BE2C (cell line): ENCODE data around the gene AFDN.
A peak's percentile ranks its signal among the peaks of the same experiment; 100 is the strongest.

Source experiments
- DNase-seq: peaks from one replicate; pipeline ENCODE4 v3.0.0-alpha.2; 2020
- H3K27me3 ChIP-seq: fragments of 250-450 bp; sonication (Bioruptor Pico); 2 replicates; pipeline ENCODE4 v1.5.1; 2020; ENCODE audit warnings: mild to moderate bottlenecking
- H3K36me3 ChIP-seq: fragments of 250-450 bp; sonication (Bioruptor Pico); 2 replicates; pipeline ENCODE4 v1.5.1; 2020; ENCODE audit warnings: mild to moderate bottlenecking
- H3K4me1 ChIP-seq: fragments of 250-450 bp; sonication (Bioruptor Pico); 2 replicates; pipeline ENCODE4 v1.5.1; 2020
- H3K4me3 ChIP-seq: 2 replicates; pipeline ENCODE4 v1.5.1; 2011; ENCODE audit warnings: low read depth, low read length
- H3K9me3 ChIP-seq: fragments of 250-450 bp; sonication (Bioruptor Pico); 2 replicates; pipeline ENCODE4 v1.5.1; 2020
- TF ChIP-seq, protein P1 (sequence below): IDR thresholded peaks from 2 replicates; pipeline ENCODE4 v1.5.1; 2012; ENCODE audit warnings: mild to moderate bottlenecking, low read depth, low read length

The AFDN gene

DNA sequence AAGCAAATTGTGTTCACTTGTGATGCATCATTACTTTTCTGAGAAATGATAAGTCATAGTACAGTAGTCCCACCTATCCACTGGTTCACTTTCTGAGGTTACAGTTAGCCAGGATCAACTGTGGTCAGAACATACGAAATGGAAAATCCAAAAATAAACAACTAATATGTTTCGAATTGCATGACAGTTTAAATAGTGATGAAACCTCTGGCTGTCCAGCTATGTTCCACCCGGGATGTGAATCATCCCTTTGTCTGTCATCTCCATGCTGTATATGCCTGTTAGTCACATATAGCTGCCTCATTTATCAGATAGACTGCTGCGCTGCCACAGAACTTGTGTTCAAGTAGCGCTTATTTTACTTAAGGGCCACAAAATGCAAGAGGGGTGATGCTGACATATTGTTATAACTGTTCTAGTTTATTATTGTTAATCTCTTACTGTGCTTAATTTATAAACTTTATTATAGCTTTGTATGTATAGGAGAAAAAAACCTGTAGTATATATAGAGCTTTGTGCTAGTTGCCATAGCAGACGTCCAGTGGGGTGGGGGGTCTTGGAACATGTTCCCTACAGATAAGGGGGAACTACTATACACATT, 29.2 kb downstream of the AFDN start:
- Histone ChIP-seq H3K4me3 (no peak overlapping the region), H3K27me3 (no peaks in the 10 kb centered on the region), H3K9me3 (no peaks in the 10 kb centered on the region), H3K36me3 (no peaks in the 10 kb centered on the region), H3K4me1 (peaks cover 48% of the 10 kb centered on the region)
- no peak for DNase-seq
- TF ChIP-seq, protein P1, sequence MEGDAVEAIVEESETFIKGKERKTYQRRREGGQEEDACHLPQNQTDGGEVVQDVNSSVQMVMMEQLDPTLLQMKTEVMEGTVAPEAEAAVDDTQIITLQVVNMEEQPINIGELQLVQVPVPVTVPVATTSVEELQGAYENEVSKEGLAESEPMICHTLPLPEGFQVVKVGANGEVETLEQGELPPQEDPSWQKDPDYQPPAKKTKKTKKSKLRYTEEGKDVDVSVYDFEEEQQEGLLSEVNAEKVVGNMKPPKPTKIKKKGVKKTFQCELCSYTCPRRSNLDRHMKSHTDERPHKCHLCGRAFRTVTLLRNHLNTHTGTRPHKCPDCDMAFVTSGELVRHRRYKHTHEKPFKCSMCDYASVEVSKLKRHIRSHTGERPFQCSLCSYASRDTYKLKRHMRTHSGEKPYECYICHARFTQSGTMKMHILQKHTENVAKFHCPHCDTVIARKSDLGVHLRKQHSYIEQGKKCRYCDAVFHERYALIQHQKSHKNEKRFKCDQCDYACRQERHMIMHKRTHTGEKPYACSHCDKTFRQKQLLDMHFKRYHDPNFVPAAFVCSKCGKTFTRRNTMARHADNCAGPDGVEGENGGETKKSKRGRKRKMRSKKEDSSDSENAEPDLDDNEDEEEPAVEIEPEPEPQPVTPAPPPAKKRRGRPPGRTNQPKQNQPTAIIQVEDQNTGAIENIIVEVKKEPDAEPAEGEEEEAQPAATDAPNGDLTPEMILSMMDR: no peak

DNA sequence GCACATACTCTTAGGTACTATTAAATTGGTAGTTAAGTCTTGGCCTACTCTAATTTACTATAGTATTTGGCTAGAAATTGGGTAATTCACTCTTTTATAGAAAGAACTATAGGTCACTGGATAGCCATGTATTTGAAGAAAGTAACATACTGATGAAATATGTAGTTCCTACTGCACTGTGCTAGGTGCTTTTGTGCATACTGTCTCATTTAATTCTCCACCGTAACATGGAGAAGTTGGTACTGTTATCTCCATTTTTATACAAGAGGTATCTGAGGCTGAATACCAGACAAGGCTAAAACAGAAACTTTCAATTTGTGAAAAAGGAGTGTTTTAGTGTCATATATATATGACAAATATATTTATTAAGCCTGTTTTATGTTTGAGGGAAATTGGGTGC, 29.8 kb downstream of the AFDN start:
- TF ChIP-seq, protein P1: no peak
- peaks cover 48% of the 10 kb centered on the region for H3K4me1 ChIP-seq

DNA sequence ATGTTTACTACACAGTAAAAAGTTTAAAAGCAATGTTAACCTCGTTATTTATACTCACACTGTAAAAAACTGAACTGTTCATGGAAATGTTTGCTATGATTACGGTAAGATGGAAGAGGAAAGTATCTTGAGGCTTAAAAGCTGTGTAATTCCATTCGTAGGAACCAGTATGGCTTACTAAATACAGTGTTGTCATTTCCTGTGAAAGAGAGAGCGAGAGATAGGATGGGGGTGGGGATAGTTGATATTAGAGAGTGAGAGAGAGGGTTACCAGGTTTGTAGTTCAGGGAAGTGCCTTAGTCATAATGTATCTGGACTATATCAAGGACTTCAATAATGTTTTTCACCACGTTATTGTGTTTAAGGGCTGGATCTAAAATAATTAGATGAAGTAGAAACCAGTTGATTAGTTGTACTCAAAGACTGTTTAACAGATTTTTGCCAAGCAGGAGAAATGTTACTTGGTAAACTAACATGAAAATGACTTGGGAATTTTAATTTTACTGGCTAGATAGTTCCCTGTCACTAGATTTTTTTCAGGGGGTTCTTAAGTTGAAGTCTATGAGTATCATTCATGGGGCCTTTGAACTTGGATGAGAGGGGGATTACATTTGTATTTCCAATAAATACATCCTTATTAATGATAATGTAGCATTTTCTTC, 30.4 kb downstream of the AFDN start:
- no peaks in the 10 kb centered on the region for H3K9me3 ChIP-seq
- DNase-seq: peak; percentile 16
- H3K27me3 ChIP-seq: no peaks in the 10 kb centered on the region
- H3K4me1 ChIP-seq: peaks cover 47% of the 10 kb centered on the region
- H3K4me3 ChIP-seq: no peak overlapping the region
- H3K36me3 ChIP-seq: no peaks in the 10 kb centered on the region
- TF ChIP-seq, protein P1: no peak

More for the DNA sequence above, 29.8 kb downstream of the AFDN start:
- Histone ChIP-seq H3K4me3 (no peak overlapping the region), H3K27me3 (no peaks in the 10 kb centered on the region), H3K9me3 (no peaks in the 10 kb centered on the region), H3K36me3 (no peaks in the 10 kb centered on the region)
- no peak for DNase-seq

DNA sequence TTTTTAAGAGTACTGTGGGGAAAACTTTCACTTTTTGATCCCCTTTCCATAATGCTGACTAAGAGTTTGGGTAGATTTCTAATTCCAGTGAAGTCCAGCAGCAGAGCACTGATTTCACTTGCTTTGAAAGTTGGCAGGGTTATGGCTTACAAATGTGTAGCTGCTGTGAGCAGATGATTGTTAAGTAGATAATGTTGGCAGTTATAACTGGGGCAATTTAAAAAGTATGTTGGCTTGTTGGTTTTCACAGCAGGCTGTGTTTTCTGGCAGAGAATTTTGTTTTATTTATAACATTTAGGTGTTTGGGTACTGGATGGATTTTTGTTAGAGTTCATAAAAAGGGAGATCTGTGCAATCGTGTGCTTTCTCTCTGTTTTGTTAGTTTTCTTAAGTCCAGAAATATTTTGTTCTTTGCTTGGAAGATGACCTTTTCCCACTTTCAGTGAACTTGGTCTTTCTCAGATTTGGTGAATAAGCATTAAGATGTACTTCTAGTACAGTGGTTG, 31.4 kb downstream of the AFDN start:
- Histone ChIP-seq H3K4me3 (no peak overlapping the region), H3K36me3 (no peaks in the 10 kb centered on the region), H3K4me1 (peaks cover 43% of the 10 kb centered on the region), H3K27me3 (no peaks in the 10 kb centered on the region), H3K9me3 (no peaks in the 10 kb centered on the region)
- TF ChIP-seq, protein P1: no peak
- DNase-seq: no peak

DNA sequence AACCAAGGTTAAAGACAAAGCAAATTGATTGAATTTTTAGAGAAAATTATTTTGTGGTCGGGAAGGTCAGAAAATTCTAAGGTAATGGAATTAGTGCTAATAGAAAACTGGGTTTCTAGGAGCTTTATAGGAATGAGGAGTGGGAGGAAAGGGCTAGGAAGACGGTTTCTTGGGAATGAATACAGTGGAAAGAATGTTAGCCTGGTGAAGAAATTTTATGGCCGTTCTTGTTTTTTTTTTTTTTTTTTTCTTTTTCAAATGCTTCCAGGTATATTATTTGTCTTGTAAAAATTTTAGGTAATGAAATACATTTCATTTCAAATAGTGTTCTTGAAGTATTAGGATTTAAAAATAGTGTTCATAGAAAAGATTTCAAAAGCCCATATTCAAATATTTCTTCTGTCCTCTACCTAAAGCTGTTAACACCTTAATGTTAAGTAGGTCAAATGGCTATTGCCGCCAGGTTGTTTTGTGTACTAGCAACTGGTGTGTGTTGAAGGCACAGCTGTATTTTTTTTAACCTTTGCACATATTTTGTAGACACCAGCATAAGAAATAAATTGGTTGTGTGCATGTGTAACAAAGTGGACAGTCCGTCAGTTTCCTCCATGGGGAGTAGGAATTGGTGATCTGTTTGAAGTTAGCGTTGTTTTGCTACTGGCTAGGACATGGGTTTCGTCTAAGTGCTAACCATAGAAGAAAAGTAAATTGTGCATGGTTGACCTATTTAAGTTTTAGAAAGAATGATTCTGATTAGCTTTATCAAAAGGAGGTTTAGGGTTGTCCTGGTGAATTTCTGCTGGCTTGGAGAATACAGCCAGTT, 32.3 kb downstream of the AFDN start:
- H3K27me3 ChIP-seq: no peaks in the 10 kb centered on the region
- no peak overlapping the region for H3K4me3 ChIP-seq
- DNase-seq: no peak
- peaks cover 43% of the 10 kb centered on the region for H3K4me1 ChIP-seq
- TF ChIP-seq, protein P1: no peak
- H3K36me3 ChIP-seq: no peaks in the 10 kb centered on the region
- H3K9me3 ChIP-seq: no peaks in the 10 kb centered on the region
